Esophagus muscularis mucosa (tissue), 4 donors: ENCODE results near the gene MCOLN3.

Experiments
- EP300 ChIP-seq: sonication (generic); formaldehyde crosslinking; IDR thresholded peaks from one replicate; pipeline ENCODE4 v1.6.1; 2017; ENCODE audit warnings: antibody characterized with exemption
- POLR2A ChIP-seq: fragments of 450-650 bp; IDR thresholded peaks from one replicate; pipeline ENCODE4 v1.6.1; 2017; ENCODE audit warnings: antibody characterized with exemption, moderate library complexity, mild to moderate bottlenecking, low read depth
- POLR2AphosphoS5 ChIP-seq, 2 donors: sonication (generic); formaldehyde crosslinking; IDR thresholded peaks; one replicate each; pipeline ENCODE4 v1.6.1; 2017; ENCODE audit warnings: antibody characterized with exemption in 2 of 2
- TF ChIP-seq, protein P1 (sequence below), 3 experiments: fragments of 200-600 bp in 2 of 3; fragments of 450-650 bp in 1 of 3; sonication (generic) in 2 of 3; IDR thresholded peaks; one replicate each; pipeline ENCODE4 v1.5.1; 2017 to 2019; ENCODE audit warnings: antibody characterized with exemption in 3 of 3, mild to moderate bottlenecking in 2 of 3, moderate library complexity in 1 of 3

DNA sequence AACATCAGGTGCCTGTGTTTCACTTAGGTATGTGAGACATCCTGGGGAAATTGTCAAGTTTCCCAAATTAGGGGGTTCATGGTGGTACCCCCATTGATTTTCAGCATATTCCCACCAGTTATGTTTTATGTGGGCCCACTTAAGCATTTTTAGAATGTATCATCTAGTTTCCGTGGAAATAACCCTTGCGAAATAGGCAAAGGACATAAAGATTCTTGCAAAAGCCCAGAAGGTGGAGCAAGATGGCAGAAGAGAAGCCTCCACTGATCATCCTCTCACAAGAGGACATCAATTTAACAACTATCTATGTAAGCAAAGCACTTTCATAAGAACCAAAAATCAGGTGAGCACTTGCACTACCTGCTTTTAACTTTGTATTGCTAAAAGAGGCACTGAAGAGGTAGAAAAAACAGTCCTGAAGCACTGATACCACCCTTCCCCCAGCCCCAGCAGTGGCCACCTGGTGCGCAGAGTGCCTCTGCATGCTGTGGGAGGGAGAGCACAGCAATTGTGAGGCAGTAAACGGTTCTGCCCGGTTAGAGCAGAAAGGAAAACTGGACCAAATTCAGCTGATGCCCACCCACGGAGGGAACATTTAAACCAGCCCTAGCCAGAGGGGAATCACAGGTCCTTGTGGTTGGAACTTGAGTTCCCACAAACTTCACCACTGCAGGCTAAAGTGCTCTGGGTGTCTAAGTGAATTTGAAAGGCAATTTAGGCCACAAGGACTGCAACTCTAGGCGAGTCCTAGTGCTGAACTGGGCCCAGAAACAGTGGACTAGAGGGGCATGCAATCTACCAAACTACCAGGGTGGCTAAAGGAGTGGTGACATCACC lies 74.6 kb downstream of the MCOLN3 start:
- TF ChIP-seq, protein P1, sequence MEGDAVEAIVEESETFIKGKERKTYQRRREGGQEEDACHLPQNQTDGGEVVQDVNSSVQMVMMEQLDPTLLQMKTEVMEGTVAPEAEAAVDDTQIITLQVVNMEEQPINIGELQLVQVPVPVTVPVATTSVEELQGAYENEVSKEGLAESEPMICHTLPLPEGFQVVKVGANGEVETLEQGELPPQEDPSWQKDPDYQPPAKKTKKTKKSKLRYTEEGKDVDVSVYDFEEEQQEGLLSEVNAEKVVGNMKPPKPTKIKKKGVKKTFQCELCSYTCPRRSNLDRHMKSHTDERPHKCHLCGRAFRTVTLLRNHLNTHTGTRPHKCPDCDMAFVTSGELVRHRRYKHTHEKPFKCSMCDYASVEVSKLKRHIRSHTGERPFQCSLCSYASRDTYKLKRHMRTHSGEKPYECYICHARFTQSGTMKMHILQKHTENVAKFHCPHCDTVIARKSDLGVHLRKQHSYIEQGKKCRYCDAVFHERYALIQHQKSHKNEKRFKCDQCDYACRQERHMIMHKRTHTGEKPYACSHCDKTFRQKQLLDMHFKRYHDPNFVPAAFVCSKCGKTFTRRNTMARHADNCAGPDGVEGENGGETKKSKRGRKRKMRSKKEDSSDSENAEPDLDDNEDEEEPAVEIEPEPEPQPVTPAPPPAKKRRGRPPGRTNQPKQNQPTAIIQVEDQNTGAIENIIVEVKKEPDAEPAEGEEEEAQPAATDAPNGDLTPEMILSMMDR (IDR thresholded peaks at IDR 0.05): no peak
- TF ChIP-seq POLR2AphosphoS5 (IDR thresholded peaks at IDR 0.05) (no peak), POLR2A (no peak), EP300 (no peak)
